Bronchus fibroblast of lung (primary cell): ENCODE data around the gene TSPAN8. TPM values are rescaled to one million over a fixed set of nuclear protein-coding genes. Genes with fewer than 3 reads are reported as not detected.

Source experiments
- total RNA-seq: library from RNA; depleted of rRNA; stranded (reverse); fragments of >200 nt; gene quantifications from 2 replicates; pipeline ENCODE4 v1.2.3, GENCODE V29; 2015

The TSPAN8 gene
- total RNA-seq, result not detected in 2 replicates

GRCh38 chr12:71157601-71158233, at the start of gene TSPAN8:
Gene TSPAN8 (minus strand): TSS chr12:71157999. CDS start chr12:71157678, 321 bp downstream.

Other genes with a start within 250 kb of the TSPAN8 start
- gene PTPRR, start 237.3 kb downstream of the TSPAN8 start, total RNA-seq, result not detected in 2 replicates